ENCODE results near the gene CD22.

The CD22 gene

DNA sequence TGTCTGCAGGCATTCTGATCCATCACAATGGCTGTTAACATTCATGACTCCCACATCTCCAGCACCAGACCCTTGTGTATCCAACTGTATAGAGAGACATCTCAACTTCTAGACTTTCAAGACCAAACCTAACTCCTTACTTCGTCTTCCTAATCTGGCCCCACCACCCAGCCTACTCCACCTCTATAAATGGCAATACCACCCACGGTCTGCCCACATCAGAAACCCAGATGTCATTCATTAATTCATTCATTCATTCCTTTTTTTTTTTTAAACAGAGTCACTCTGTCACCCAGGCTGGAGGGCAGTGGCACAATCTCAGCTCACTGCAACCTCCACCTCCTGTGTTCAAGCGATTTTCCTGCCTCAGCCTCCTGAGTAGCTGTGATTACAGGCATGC, 52.3 kb downstream of the CD22 start:
- DNase-seq (ENCODE audit: low read depth in 2 of 2, low spot score in 1 of 2): no peak

DNA sequence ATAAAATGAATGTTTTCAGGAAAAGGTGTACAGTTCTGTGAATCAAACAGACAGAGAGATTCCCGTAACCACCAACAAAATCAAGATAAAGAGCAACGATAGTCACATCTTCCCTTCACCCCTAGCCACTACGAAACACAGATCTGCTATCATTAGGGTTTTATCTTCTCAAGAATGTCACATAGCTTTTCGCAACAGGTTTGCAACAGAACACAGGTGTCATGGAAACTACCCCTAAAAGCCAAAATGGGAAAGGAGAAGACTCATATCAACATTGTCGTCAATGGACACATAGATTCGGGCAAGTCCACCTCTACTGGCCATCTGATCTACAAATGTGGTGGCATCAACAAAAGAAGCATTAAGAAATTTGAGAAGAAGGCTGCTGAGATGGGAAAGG, 52.9 kb downstream of the CD22 start:
- DNase-seq (ENCODE audit: low read depth in 2 of 2, low spot score in 1 of 2): no peak

DNA sequence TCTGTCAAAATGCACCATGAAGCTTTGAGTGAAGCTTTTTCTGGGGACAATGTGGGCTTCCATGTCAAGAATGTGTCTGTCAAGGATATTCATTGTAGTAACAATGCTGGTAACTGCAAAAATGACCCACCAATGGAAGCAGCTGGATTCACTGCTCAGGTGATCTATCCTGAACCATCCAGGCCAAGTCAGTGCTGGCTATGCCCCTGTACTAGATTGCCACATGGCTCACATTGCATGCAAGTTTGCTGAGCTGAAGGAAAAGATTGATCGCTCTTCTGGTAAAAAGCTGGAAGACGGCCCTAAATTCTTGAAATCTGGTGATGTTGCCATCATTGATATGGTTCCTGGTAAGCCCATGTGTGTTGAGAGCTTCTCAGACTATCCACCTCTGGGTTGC, 54.5 kb downstream of the CD22 start:
- no peak for DNase-seq (ENCODE audit: low read depth in 2 of 2, low spot score in 1 of 2)

DNA sequence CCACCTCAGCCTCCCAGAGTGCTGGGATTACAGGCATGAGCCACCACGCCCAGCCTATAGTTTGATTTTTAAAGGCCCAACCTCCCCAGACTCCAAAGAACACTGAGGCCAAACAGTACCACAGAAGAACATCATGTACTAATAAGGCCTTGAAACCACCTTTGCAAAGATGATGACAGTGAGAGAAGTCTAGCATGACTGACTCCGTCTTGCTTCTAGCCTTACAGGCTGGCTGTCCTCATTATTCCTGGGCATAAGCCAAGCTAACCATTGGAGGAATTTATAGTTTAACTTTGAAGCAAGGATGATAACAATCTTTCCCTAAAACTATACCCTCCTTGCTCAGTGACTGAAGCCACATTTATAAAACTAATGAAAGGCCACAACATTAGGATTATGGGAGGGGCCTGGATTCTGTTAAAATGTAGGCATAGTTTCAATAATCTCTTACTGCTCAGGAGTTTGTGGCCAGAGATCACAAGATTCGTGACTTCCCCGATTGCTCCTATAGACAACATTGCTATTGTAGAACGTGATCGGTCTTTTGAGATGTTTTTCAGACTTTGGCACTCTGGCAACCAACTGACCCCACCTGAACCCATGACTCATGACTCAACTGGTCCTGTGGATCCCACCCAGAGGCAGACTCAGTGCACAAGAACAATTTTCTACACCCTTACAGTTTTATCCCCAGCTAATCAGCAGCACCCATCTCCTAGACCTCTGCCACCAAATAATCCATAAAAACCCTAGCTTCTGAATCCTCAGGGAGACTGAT, 59.5 kb downstream of the CD22 start:
- no peak for DNase-seq (ENCODE audit: low read depth in 2 of 2, low spot score in 1 of 2)

DNA sequence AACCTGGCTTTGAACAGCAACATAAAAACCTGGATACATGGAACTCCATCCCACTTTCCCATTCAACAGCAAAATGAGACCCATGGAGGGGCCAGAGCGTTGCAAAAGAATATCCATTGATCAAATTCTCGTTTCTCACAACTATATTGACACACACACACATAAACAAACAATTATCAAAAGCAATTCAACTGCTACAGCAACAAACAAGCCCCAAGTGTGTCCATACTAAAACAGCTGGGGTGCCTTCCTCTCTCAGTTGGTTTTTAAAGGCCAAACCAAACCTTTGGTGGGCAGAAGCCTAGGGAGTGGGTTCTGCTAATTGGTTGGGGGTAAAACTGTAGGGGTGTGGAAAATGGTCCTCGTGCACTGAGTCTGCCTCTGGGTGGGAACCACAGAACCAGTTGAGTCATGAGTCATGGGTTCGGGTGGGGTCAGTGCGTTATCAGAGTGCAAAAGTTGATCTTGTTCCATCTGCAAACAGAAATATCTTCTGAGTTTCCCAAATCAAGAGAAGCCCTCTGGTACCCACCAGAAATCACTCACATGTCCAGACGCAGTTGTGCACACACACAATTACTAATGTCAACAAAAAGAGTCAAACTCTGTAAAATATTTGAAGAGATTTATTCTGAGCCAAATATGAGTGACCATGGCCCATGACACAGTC, 60.3 kb downstream of the CD22 start:
- no peak for DNase-seq (ENCODE audit: low read depth in 2 of 2, low spot score in 1 of 2)

DNA sequence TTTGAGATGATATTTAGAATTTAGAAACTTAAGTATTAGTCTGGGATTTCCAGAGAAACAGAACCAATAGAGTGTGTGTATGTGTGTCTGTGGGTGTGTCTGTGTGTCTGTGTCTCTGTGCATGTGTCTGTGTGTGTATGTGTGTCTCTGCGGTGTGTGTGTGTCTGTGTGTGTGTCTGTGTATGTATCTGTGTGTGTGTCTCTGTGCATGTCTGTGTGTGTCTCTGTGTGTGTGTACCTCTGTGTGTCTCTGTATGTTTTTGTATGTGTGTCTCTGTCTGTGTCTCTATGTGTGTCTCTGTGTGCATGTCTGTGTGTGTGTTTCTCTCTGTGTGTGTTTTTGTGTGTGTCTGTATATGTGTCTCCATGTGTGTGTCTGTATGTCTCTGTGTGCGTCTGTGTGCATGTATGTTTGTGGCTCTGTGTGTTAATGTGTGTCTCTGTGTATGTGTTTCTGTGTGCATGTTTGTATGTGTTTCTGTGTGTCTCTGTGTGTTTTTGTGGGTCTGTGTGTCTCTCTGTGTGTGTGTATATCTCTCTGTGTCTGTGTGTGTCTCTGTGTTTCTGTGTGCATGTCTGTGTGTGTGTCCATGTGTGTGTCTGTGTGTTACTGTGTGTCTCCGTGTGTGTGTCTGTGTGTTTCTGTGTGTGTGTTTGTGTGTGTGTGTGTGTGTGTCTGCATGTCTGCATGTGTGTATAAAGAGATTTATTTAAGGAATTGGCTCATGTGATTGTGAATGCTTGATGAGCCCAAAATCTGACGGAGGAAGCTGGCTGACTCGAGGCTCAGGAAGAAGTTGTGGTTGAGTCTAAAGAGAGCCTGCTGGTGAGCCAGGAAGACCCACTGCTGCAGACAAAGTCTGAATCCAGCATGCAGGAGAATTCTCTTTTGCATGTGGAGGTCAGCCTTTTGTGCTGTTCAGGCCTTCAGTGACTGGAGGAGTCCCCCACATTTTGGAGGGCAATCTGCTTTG, 64.0 kb downstream of the CD22 start:
- DNase-seq (ENCODE audit: low read depth in 2 of 2, low spot score in 1 of 2): no peak

DNA sequence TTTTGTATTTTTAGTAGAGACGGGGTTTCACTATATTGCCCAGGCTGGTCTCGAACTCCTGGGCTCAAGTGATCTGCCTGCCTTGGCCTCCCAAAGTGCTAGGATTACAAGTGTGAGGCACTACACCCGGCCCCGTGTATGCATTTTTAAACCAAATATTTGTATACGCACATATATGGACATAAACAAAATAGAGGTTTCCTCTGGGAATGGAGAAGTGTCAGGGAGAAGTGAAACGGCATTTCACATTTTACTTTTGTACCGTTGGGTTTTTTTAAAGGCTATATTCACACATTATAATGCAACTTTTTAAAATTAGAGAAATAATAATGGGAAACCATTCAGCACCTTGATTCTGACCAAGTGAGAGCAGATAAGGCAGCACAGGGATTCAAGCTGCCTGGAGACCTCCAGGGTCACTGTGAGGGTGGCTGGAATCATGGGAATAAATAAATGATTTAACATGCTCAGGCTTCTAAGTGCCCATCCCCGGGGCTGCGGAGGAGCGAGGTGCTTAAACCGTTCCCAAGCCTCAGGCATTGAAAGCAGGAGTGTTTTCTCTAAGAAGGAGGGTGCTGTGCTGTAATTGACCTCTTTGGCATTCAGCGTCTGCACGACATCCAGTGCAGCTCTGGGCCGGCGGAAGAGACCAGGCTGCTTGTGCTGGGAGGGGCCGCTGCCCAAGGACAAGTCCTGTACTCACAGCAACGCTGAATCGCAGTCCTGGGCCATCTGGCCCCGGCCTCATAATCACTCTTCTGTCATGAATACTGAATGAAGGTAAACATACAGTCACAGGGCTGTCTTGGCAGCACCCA, 66.6 kb downstream of the CD22 start:
- DNase-seq (ENCODE audit: low read depth in 2 of 2, low spot score in 1 of 2): no peak

DNA sequence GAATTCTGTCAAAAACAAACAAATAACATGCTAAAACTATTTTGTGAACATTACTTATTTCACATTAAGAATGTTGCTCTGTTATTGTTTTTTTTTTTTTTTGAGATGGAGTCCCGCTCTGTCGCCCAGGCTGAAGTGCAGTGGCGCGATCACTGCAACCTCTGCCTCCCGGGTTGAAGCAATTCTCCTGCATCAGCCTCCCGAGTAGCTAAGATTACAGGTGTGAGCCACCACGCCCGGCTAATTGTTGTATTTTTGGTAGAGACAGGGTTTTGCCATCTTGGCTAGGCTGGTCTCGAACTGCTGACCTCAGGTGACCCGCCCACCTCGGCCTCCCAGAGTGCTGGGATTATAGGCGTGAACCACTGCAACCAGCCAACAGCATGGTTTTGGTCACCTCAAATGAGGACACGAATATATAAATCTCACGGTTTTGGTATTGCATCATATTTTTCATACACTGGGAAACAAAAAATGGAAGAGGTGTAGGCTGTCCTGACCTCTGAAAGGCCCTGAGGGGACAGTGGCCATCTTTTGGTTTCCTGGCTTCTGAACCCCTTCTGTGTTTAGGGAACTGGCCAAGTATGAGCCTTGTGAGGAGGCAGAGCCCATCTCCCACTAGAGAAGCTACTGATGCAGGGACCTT, 67.4 kb downstream of the CD22 start:
- no peak for DNase-seq (ENCODE audit: low read depth in 2 of 2, low spot score in 1 of 2)
